Vagina (tissue), 2 donors: Measurements from ENCODE around the gene SELENOS.

Experiments
- POLR2A ChIP-seq, 2 donors: fragments of 450-650 bp; IDR thresholded peaks; one replicate each; pipeline ENCODE4 v1.6.1; 2017; ENCODE audit warnings: antibody characterized with exemption in 2 of 2, mild to moderate bottlenecking in 2 of 2, moderate library complexity in 2 of 2
- POLR2AphosphoS5 ChIP-seq, 2 donors: sonication (generic); formaldehyde crosslinking; IDR thresholded peaks; one replicate each; pipeline ENCODE4 v1.9.0; 2017; ENCODE audit warnings: antibody characterized with exemption in 2 of 2, mild to moderate bottlenecking in 2 of 2, low read depth in 1 of 2; ENCODE audit not compliant: insufficient read depth in 1 of 2
- TF ChIP-seq, protein P1 (sequence below), 3 experiments: fragments of 450-650 bp in 2 of 3; fragments of 200-600 bp in 1 of 3; sonication (generic) in 1 of 3; IDR thresholded peaks; one replicate each; pipeline ENCODE4 v1.5.1; 2017 to 2019; ENCODE audit warnings: antibody characterized with exemption in 3 of 3, mild to moderate bottlenecking in 2 of 3, moderate library complexity in 2 of 3

DNA sequence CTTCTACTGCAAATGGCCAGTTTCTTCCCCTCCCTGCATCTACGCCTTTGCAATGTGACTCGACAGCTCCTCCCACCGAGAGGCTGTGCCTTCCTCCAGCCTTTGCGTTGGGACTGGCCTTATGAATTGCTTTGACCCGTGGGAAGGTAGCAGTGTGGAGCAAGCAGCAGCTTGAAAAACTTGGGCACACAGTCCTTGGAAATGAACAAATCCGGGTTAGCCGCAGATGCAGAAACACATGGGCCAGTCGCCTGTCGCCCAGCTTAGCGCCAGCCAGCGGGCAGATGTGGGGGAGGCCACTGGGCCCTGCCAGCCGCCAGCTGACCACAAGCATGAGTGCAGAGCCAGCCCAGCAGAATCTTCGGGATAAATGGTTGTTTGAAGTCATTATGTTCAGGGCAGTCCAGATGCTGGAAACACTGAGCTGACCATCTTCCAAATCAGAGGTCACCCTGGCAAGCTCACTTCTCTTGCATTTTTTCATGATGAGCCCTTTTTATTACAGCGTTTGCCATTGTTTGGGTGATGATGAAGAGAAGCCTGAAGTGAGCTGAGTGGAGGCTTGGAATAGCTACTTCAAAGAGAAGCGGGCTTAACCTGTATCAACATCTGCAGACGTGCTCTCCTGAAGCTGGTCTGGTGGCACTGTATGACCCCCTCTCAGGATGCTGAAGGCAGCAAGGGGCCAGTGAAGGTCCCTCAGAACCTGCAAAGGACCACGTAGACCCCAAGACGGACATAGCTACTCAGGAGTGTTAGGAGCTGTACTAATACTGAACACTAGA is 9.8 kb downstream of the SELENOS start:
- TF ChIP-seq POLR2A (IDR thresholded peaks at IDR 0.05) (no peak), POLR2AphosphoS5 (IDR thresholded peaks at IDR 0.05; ENCODE audit: insufficient read depth in 1 of 2, low read depth in 1 of 2) (peak in 1 of 2 donors; percentile 70)
- TF ChIP-seq, protein P1, sequence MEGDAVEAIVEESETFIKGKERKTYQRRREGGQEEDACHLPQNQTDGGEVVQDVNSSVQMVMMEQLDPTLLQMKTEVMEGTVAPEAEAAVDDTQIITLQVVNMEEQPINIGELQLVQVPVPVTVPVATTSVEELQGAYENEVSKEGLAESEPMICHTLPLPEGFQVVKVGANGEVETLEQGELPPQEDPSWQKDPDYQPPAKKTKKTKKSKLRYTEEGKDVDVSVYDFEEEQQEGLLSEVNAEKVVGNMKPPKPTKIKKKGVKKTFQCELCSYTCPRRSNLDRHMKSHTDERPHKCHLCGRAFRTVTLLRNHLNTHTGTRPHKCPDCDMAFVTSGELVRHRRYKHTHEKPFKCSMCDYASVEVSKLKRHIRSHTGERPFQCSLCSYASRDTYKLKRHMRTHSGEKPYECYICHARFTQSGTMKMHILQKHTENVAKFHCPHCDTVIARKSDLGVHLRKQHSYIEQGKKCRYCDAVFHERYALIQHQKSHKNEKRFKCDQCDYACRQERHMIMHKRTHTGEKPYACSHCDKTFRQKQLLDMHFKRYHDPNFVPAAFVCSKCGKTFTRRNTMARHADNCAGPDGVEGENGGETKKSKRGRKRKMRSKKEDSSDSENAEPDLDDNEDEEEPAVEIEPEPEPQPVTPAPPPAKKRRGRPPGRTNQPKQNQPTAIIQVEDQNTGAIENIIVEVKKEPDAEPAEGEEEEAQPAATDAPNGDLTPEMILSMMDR (IDR thresholded peaks at IDR 0.05): no peak
